CD14-positive monocyte (primary cell): ENCODE results near the gene ANKRD34B. TPM values are rescaled to one million over a fixed set of nuclear protein-coding genes. Genes with fewer than 3 reads are reported as not detected.

Experiments used
- DNase-seq, 3 donors: peaks; one replicate each; pipeline ENCODE4 v3.0.0-alpha.2; 2011 to 2022
- H2AFZ ChIP-seq: 2 replicates; pipeline ENCODE4 v1.6.0; 2012; ENCODE audit warnings: mild to moderate bottlenecking, low read depth, low read length, inconsistent platforms; ENCODE audit not compliant: insufficient read depth, poor library complexity, severe bottlenecking
- H3K27ac ChIP-seq, 2 donors: 1 replicate in 1 of 2; 2 replicates in 1 of 2; pipeline ENCODE4 v1.5.1; 2012 to 2013; ENCODE audit warnings: low read length in 2 of 2, control low read depth in 1 of 2, inconsistent platforms in 1 of 2, low read depth in 1 of 2, mild to moderate bottlenecking in 1 of 2
- H3K27me3 ChIP-seq, 2 donors: one replicate each; pipeline versions ENCODE4 v1.6.0 to v1.6.1; 2011 to 2013; ENCODE audit warnings: low read length in 2 of 2; ENCODE audit not compliant: control insufficient read depth in 2 of 2, insufficient read depth in 2 of 2
- H3K36me3 ChIP-seq, 2 donors: replicated peaks in 1 of 2; 1 replicate in 1 of 2; 2 replicates in 1 of 2; pipeline versions ENCODE4 v1.5.1 to v1.6.1; 2012 to 2013; ENCODE audit warnings: low read length in 2 of 2, control low read depth in 1 of 2, inconsistent platforms in 1 of 2, mild to moderate bottlenecking in 1 of 2; ENCODE audit not compliant: insufficient read depth in 2 of 2, control insufficient read depth in 1 of 2
- H3K4me1 ChIP-seq, 2 donors: 1 replicate in 1 of 2; 2 replicates in 1 of 2; pipeline versions ENCODE4 v1.5.1 to v1.6.1; 2012 to 2013; ENCODE audit warnings: low read length in 2 of 2, control low read depth in 1 of 2, inconsistent platforms in 1 of 2, mild to moderate bottlenecking in 1 of 2, moderate library complexity in 1 of 2; ENCODE audit not compliant: insufficient read depth in 2 of 2, control insufficient read depth in 1 of 2
- H3K4me2 ChIP-seq: replicated peaks from 2 replicates; pipeline ENCODE3; 2012; ENCODE audit warnings: low read length, moderate library complexity, mild to moderate bottlenecking; ENCODE audit not compliant: poor library complexity, severe bottlenecking; ENCODE audit errors: extremely low read depth
- H3K4me3 ChIP-seq, 3 experiments: fragments of 200-600 bp in 1 of 3; sonication (generic) in 1 of 3; replicated peaks in 1 of 3; 1 replicate in 2 of 3; 2 replicates in 1 of 3; pipeline ENCODE4 v1.5.1; 2011 to 2013; ENCODE audit warnings: low read length in 3 of 3, mild to moderate bottlenecking in 3 of 3, control low read depth in 2 of 3, low read depth in 2 of 3, inconsistent platforms in 1 of 3, moderate library complexity in 1 of 3
- H3K79me2 ChIP-seq: 2 replicates; pipeline ENCODE4 v1.6.0; 2012; ENCODE audit warnings: mild to moderate bottlenecking, control low read depth, inconsistent platforms, low read length, moderate library complexity; ENCODE audit not compliant: insufficient read depth
- H3K9ac ChIP-seq: 2 replicates; pipeline ENCODE4 v1.6.0; 2017; ENCODE audit warnings: low read length, mild to moderate bottlenecking; ENCODE audit not compliant: insufficient read depth, poor library complexity, severe bottlenecking
- H3K9me3 ChIP-seq, 2 donors: replicated peaks in 1 of 2; 1 replicate in 1 of 2; 2 replicates in 1 of 2; pipeline versions ENCODE4 v1.5.1 to v1.6.1; 2012 to 2013; ENCODE audit warnings: low read length in 2 of 2, control low read depth in 1 of 2; ENCODE audit not compliant: control insufficient read depth in 1 of 2, insufficient read depth in 1 of 2
- H4K20me1 ChIP-seq: 2 replicates; pipeline ENCODE4 v1.6.0; 2012; ENCODE audit warnings: mild to moderate bottlenecking, low read length, control low read depth, moderate library complexity; ENCODE audit not compliant: insufficient read depth
- H3K27ac Mint-ChIP-seq, 7 donors: one replicate each; pipeline ENCODE4 v1.8.0; 2020; ENCODE audit warnings: mild to moderate bottlenecking in 7 of 7, mixed read lengths in 7 of 7, moderate library complexity in 6 of 7, inconsistent platforms in 2 of 7
- H3K27me3 Mint-ChIP-seq, 3 donors: one replicate each; pipeline ENCODE4 v1.8.0; 2021 to 2022; ENCODE audit warnings: low read depth in 3 of 3, mild to moderate bottlenecking in 3 of 3, mixed read lengths in 3 of 3, moderate library complexity in 3 of 3, inconsistent platforms in 1 of 3
- H3K36me3 Mint-ChIP-seq, 2 donors: one replicate each; pipeline ENCODE4 v1.8.0; 2020; ENCODE audit warnings: mixed read lengths in 2 of 2, inconsistent platforms in 1 of 2, mild to moderate bottlenecking in 1 of 2
- H3K4me1 Mint-ChIP-seq: one replicate; pipeline ENCODE4 v1.8.0; 2020; ENCODE audit warnings: mild to moderate bottlenecking, mixed read lengths
- H3K4me3 Mint-ChIP-seq, 2 donors: one replicate each; pipeline ENCODE4 v1.8.0; 2020; ENCODE audit warnings: mild to moderate bottlenecking in 2 of 2, mixed read lengths in 2 of 2, moderate library complexity in 1 of 2
- H3K9me3 Mint-ChIP-seq, 7 donors: one replicate each; pipeline ENCODE4 v1.8.0; 2020 to 2022; ENCODE audit warnings: mixed read lengths in 7 of 7, mild to moderate bottlenecking in 6 of 7, moderate library complexity in 6 of 7, inconsistent platforms in 2 of 7
- CTCF ChIP-seq: fragments of 200-600 bp; IDR thresholded peaks from one replicate; pipeline ENCODE4 v1.8.0; 2022; ENCODE audit warnings: antibody characterized with exemption, mild to moderate bottlenecking
- WGBS: methylation state at CpG from one replicate; pipeline ENCODE4 v1.1.5; 2013; ENCODE audit warnings: missing lambda C conversion rate; ENCODE audit not compliant: insufficient coverage; 5-methylcytosine and 5-hydroxymethylcytosine counted together
- intact Hi-C, 2 donors: fragments of 100-400 bp; cut with micrococcal nuclease; formaldehyde crosslinking; loops; one replicate each; pipeline versions ENCODE4 v1.15.0 to v1.15.1; 2023
- polyA plus RNA-seq, 3 donors: library from polyadenylated mRNA; depleted of rRNA in 1 of 3; unstranded in 2 of 3; stranded (reverse) in 1 of 3; fragments of 300-500 nt in 2 of 3; fragments of >200 nt in 1 of 3; fragmentation: Illumina TruSeq in 2 of 3; gene quantifications; 1 replicate in 2 of 3; 2 replicates in 1 of 3; pipeline ENCODE4 v1.2.3, GENCODE V29; 2012 to 2021

ANKRD34B gene
- polyA plus RNA-seq, 3 donors: 0.43 to 2.0 (median 1.3) TPM

GRCh38 chr5:80609692-80610091 lies 39.6 kb upstream of the ANKRD34B start:
- H3K4me3 Mint-ChIP-seq: no peak overlapping the region
- H3K27ac Mint-ChIP-seq: no peak overlapping the region
- H3K9ac ChIP-seq: no peak overlapping the region
- no peaks in the 10 kb centered on the region for H4K20me1 ChIP-seq
- peaks cover 22% of the 10 kb centered on the region for H3K4me1 Mint-ChIP-seq
- no peaks in the 10 kb centered on the region for H3K36me3 ChIP-seq
- H3K9me3 Mint-ChIP-seq: peaks cover 3 to 15% (median 5%) of the 10 kb centered on the region in 7 donors
- no peaks in the 10 kb centered on the region for H3K27me3 ChIP-seq
- no peak overlapping the region for H3K27ac ChIP-seq
- intact Hi-C loops: no loop called here
- H3K79me2 ChIP-seq: no peaks in the 10 kb centered on the region
- H3K4me3 ChIP-seq: no peak overlapping the region
- peaks cover 21 to 23% of the 10 kb centered on the region in 2 donors for H3K4me1 ChIP-seq
- H2AFZ ChIP-seq: no peak overlapping the region
- H3K36me3 Mint-ChIP-seq: peaks cover 2 to 6% of the 10 kb centered on the region in 2 donors
- no CpG with 5 or more reads among the region's 1 CpG for WGBS
- H3K27me3 Mint-ChIP-seq: peaks cover 0 to 2% (median 0%) of the 10 kb centered on the region in 3 donors
- peaks cover 4 to 5% of the 10 kb centered on the region in 2 donors for H3K9me3 ChIP-seq
- no peak for DNase-seq
- TF ChIP-seq CTCF: no peak
- H3K4me2 ChIP-seq: no peak overlapping the region

DNA sequence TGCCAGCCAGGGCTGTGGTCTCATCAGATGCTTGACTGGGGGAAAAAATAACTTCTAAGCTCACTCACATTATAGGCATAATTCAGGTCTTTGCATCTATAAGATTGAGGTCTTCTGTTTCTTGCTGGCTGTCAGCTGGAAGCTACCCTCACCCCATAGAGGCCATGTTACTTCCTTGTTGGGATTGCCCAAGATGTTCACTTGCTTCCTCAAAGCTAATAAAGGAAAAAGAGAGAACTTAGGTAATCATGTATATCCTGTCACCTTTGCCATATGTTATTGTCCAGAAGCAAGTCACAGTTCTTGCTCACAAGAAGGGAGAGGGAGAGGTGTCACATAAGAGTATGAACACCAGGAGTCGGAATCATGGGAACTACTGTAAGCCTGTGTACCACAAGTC lies 38.7 kb upstream of the ANKRD34B start:
- H3K9me3 Mint-ChIP-seq: peaks cover 3 to 15% (median 5%) of the 10 kb centered on the region in 7 donors
- H2AFZ ChIP-seq: peak overlapping the region; percentile 2
- H3K36me3 Mint-ChIP-seq: peaks cover 2 to 6% of the 10 kb centered on the region in 2 donors
- H3K9me3 ChIP-seq: peaks cover 4 to 5% of the 10 kb centered on the region in 2 donors
- peak overlapping the region; percentile 38 for H3K4me2 ChIP-seq
- H3K27me3 ChIP-seq: no peaks in the 10 kb centered on the region
- intact Hi-C loops: no loop called here
- H3K4me3 ChIP-seq: peak overlapping the region in 1 of 3 experiments; percentile 19
- H3K9ac ChIP-seq: no peak overlapping the region
- H3K27ac Mint-ChIP-seq: peak overlapping the region; percentile 12 to 86 (median 79)
- H3K4me1 Mint-ChIP-seq: peaks cover 22% of the 10 kb centered on the region
- H3K4me1 ChIP-seq: peaks cover 21 to 23% of the 10 kb centered on the region in 2 donors
- peaks cover 0 to 2% (median 2%) of the 10 kb centered on the region in 3 donors for H3K27me3 Mint-ChIP-seq
- H3K36me3 ChIP-seq: no peaks in the 10 kb centered on the region
- no peak for TF ChIP-seq CTCF
- WGBS: no CpG with 5 or more reads among the region's 1 CpG
- H3K79me2 ChIP-seq: no peaks in the 10 kb centered on the region
- peak overlapping the region in 1 of 2 donors; percentile 72 for H3K27ac ChIP-seq
- DNase-seq: peak; percentile 69 to 81 (median 77)
- peak overlapping the region in 1 of 2 donors; percentile 42 for H3K4me3 Mint-ChIP-seq
- no peaks in the 10 kb centered on the region for H4K20me1 ChIP-seq
